ENCODE results near the gene PDCD11. TPM values are rescaled to one million over a fixed set of nuclear protein-coding genes. Genes with fewer than 3 reads are reported as not detected.

PDCD11 gene
- total RNA-seq, 4 donors from 2014 or later, result 7.4 to 39.0 (median 22.2) TPM

DNA sequence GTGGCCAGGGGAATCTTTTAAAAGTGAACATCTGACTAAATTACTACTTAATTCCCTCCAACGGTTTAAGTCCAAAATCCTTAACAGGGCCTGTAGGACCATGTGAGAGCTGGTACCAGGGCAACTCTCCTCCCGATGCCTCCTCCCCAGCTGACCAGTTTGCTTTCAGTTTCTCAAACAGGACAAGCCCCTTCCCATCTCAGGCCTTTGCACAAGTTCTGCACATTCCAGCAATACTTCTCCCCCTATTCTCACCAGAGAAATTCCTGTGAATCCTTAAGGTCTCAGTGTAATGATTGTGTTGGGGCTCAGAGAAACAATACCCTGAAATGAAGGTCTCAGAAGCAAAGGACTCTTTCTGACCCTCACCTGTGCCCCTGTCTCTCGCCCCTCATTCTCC is 70.3 kb downstream of the PDCD11 start:
- no peaks in the 10 kb centered on the region for H3K27me3 ChIP-seq
- intact Hi-C loops (cut with DNase I; ENCODE audit: low total_unique reads), result no loop called here
- H3K27ac ChIP-seq, result no peak overlapping the region
- no peaks in the 10 kb centered on the region for H3K4me1 ChIP-seq
- H3K36me3 ChIP-seq, result no peaks in the 10 kb centered on the region
- no peak for TF ChIP-seq POLR2A (IDR thresholded peaks at IDR 0.05)
- TF ChIP-seq, protein P1, sequence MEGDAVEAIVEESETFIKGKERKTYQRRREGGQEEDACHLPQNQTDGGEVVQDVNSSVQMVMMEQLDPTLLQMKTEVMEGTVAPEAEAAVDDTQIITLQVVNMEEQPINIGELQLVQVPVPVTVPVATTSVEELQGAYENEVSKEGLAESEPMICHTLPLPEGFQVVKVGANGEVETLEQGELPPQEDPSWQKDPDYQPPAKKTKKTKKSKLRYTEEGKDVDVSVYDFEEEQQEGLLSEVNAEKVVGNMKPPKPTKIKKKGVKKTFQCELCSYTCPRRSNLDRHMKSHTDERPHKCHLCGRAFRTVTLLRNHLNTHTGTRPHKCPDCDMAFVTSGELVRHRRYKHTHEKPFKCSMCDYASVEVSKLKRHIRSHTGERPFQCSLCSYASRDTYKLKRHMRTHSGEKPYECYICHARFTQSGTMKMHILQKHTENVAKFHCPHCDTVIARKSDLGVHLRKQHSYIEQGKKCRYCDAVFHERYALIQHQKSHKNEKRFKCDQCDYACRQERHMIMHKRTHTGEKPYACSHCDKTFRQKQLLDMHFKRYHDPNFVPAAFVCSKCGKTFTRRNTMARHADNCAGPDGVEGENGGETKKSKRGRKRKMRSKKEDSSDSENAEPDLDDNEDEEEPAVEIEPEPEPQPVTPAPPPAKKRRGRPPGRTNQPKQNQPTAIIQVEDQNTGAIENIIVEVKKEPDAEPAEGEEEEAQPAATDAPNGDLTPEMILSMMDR (IDR thresholded peaks at IDR 0.05), result no peak
- no peak overlapping the region for H3K4me3 ChIP-seq
- DNase-seq, result no peak
- no peaks in the 10 kb centered on the region for H3K9me3 ChIP-seq

DNA sequence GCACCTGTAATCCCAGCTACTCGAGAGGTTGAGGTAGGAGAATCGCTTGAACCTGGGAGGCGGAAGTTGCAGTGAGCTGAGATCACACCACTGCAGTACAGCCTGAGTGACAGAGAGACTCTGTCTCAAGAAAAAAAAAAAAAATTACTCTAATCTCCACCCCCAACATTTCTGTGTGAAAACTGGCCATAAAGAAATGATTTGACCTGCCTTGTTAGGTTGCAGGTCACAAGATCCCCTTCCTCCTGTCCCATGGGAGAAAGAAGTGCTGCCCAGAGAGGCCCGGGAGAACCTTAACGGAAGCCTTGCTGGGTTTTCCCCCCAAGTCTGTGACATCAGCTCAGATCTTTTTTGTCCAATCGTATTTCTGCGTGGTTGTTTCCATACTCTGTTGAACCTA is 71.0 kb downstream of the PDCD11 start:
- H3K9me3 ChIP-seq, result no peaks in the 10 kb centered on the region
- TF ChIP-seq, protein P1 (IDR thresholded peaks at IDR 0.05), result no peak
- no peak for TF ChIP-seq POLR2A (IDR thresholded peaks at IDR 0.05)
- no peaks in the 10 kb centered on the region for H3K27me3 ChIP-seq
- intact Hi-C loops (cut with DNase I; ENCODE audit: low total_unique reads), result no loop called here
- no peak overlapping the region for H3K27ac ChIP-seq
- H3K4me3 ChIP-seq, result no peak overlapping the region
- no peaks in the 10 kb centered on the region for H3K4me1 ChIP-seq
- no peaks in the 10 kb centered on the region for H3K36me3 ChIP-seq
- no peak for DNase-seq

DNA sequence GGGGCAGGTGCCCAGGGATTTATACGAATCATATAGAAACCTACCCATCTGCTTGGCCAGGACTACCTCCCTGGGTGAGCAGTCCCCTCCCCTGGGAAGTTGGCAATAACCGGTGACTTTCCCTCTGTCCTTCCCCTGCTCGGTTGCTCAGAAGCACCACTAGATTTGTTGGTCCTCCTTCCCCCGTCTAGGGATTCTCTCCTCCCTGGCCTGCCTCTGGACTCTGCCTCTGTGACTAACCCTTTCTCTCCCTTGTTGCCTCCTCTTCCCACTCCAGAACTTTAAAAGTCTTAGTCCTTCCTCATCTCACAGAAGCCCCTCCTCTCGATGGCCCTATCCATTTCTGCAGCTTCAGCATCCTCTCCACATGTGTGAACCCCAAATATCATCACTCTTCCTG is 72.8 kb downstream of the PDCD11 start:
- no peak overlapping the region for H3K4me3 ChIP-seq
- no peaks in the 10 kb centered on the region for H3K36me3 ChIP-seq
- TF ChIP-seq, protein P1 (IDR thresholded peaks at IDR 0.05), result no peak
- no peak for TF ChIP-seq POLR2A (IDR thresholded peaks at IDR 0.05)
- no peaks in the 10 kb centered on the region for H3K4me1 ChIP-seq
- no peaks in the 10 kb centered on the region for H3K27me3 ChIP-seq
- no peak overlapping the region for H3K27ac ChIP-seq
- intact Hi-C loops (cut with DNase I; ENCODE audit: low total_unique reads), result no loop called here
- H3K9me3 ChIP-seq, result no peaks in the 10 kb centered on the region
- DNase-seq, result no peak

DNA sequence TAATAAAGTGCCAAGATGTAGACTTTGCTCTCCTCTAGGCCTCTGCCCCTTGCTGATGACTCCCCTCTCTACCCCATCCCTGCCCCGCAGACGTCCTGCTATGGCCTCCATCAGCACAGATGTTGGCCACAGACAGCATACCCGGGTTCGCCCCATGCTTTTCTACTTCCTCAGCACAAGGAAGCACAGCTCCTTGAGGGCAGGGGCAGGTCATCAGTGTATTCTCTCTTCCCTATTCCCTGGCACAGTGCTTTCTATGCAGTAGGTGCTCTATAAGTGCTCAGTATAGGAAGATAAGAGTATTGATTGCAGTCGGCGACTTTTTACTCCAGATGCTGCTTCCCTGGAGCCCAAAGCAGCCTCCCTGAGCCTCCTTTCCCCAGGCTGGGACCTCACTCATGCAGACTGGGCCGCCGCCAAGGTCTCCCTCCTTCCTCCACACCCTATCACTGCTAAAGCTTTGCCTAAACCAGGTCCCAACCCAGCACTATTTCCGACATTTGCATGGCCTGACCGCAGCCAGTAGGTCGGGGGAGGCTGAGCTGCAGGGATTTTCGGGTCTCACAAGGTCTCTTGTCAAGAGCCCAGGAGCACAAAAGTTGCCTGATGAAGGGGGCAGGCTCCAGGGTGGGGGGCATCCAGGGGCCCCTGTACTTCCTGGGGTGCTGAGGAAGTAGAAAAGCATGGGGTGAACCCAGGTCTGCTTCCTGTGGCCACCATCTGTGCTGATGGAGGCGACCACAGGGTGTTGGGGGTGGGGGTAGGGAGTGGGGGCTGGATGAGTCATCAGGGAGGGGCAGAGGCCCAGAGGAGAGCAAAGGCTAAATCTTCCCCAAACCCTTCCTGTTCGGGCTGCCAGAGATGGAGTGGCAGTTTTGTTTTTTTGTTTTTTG is 74.6 kb downstream of the PDCD11 start:
- Histone ChIP-seq H3K4me1 (no peaks in the 10 kb centered on the region), H3K27ac (peak overlapping the region in 1 of 2 donors; percentile 19), H3K36me3 (no peaks in the 10 kb centered on the region), H3K27me3 (no peaks in the 10 kb centered on the region), H3K9me3 (no peaks in the 10 kb centered on the region), H3K4me3 (no peak overlapping the region)
- intact Hi-C loops (cut with DNase I; ENCODE audit: low total_unique reads), result no loop called here
- TF ChIP-seq, protein P1 (IDR thresholded peaks at IDR 0.05), result no peak
- TF ChIP-seq POLR2A (IDR thresholded peaks at IDR 0.05), result no peak
- no peak for DNase-seq

DNA sequence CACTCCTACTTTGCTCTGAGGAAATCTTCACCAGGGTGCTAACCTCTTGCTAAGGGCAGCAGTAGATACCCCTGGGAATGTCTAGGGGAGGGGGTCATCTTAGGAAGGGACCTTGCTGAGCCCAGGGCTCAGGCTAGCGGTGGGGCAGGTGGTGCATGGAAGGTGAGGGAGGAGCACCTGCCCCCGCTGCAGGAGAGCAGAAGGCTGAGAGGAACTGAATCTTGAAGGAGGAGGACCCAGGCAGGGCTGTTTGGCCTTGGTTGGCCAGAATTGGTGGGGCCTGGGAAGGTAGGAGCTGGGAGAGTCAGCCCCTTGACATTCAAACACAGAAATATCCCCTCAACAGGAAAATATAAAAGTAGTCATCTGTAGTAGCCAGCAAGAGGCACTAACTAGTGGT is 75.6 kb downstream of the PDCD11 start:
- no peaks in the 10 kb centered on the region for H3K9me3 ChIP-seq
- TF ChIP-seq, protein P1 (IDR thresholded peaks at IDR 0.05), result no peak
- TF ChIP-seq POLR2A (IDR thresholded peaks at IDR 0.05), result no peak
- no peaks in the 10 kb centered on the region for H3K27me3 ChIP-seq
- H3K4me1 ChIP-seq, result no peaks in the 10 kb centered on the region
- intact Hi-C loops (cut with DNase I; ENCODE audit: low total_unique reads), result no loop called here
- H3K36me3 ChIP-seq, result no peaks in the 10 kb centered on the region
- DNase-seq, result no peak
- no peak overlapping the region for H3K4me3 ChIP-seq
- peak overlapping the region in 1 of 2 donors; percentile 19 for H3K27ac ChIP-seq

Data from uterus (tissue), 4 donors.